GM19240 (cell line): ENCODE results near the gene NRM.
A peak's percentile ranks its signal among the peaks of the same experiment; 100 is the strongest.
"Not testable (repeated sequence)": the region's sequence is repeated elsewhere in the genome, so short reads cannot be mapped to it uniquely, and the experiment has no call there.

Experiments used
- DNase-seq: peaks from one replicate; pipeline ENCODE4 v3.0.0; 2011; ENCODE audit warnings: low spot score; ENCODE audit not compliant: insufficient read length

NRM gene

GRCh38 chr6:30690403-30691207 lies at the start of gene NRM:
Gene NRM (minus strand): TSS chr6:30690984. CDS start chr6:30690974, 10 bp downstream.
- DNase-seq, result peak; percentile 40

GRCh38 chr6:30740540-30740870 lies 49.7 kb upstream of the NRM start:
- DNase-seq, result no peak

- DNase-seq, result no peak
Measured at GRCh38 chr6:30738532-30738931, 47.7 kb upstream of the NRM start.

GRCh38 chr6:30735668-30736314 lies 45.0 kb upstream of the NRM start:
- DNase-seq, result no peak

- no peak for DNase-seq
Measured at GRCh38 chr6:30732237-30732943, 41.6 kb upstream of the NRM start.

GRCh38 chr6:30730601-30731435 lies 40.0 kb upstream of the NRM start:
- peak; percentile 52 for DNase-seq

- DNase-seq, result no peak
Measured at GRCh38 chr6:30727920-30728553, 37.3 kb upstream of the NRM start.

GRCh38 chr6:30726506-30727413 lies 36.0 kb upstream of the NRM start:
- DNase-seq, result no peak

GRCh38 chr6:30725713-30726505 lies 35.1 kb upstream of the NRM start:
- no peak for DNase-seq

GRCh38 chr6:30724906-30725667 lies 34.3 kb upstream of the NRM start:
- DNase-seq, result no peak

GRCh38 chr6:30723843-30724741 lies 33.3 kb upstream of the NRM start:
- not testable (repeated sequence) for DNase-seq

GRCh38 chr6:30723159-30723842 lies 32.5 kb upstream of the NRM start:
- not testable (repeated sequence) for DNase-seq

- DNase-seq, result peak; percentile 47
Measured at GRCh38 chr6:30722280-30723112, 31.7 kb upstream of the NRM start.

- DNase-seq, result not testable (repeated sequence)
Measured at GRCh38 chr6:30722025-30722279, 31.2 kb upstream of the NRM start.

- peak; percentile 49 for DNase-seq
Measured at GRCh38 chr6:30721198-30722024, 30.6 kb upstream of the NRM start.
